OCI-LY3 (cell line): ENCODE data around the gene BRI3.
"Not testable (repeated sequence)": the region's sequence is repeated elsewhere in the genome, so short reads cannot be mapped to it uniquely, and the experiment has no call there.

Experiments used
- H2AFZ ChIP-seq: fragments of 200-600, 300-600 bp; shearing (Covaris generic); 2 replicates; pipeline ENCODE4 v1.6.0; 2014; ENCODE audit warnings: antibody characterized with exemption, low read depth, low read length
- H3K27ac ChIP-seq: fragments of 200-600, 300-600 bp; sonication (generic); 2 replicates; pipeline ENCODE4 v1.5.1; 2014; ENCODE audit warnings: mild to moderate bottlenecking, low read length, moderate library complexity, mixed read lengths
- H3K27me3 ChIP-seq: fragments of 200-600, 300-600 bp; sonication (generic); 2 replicates; pipeline ENCODE4 v1.6.1; 2014; ENCODE audit warnings: low read depth, low read length, mixed read lengths
- H3K36me3 ChIP-seq: fragments of 200-600, 300-600 bp; sonication (generic); replicated peaks from 2 replicates; pipeline ENCODE3; 2014; ENCODE audit warnings: low read depth, low read length, mixed read lengths
- H3K4me1 ChIP-seq: fragments of 300-600, 200-600 bp; sonication (generic); 2 replicates; pipeline ENCODE4 v1.6.1; 2014; ENCODE audit warnings: low read length, mixed read lengths
- H3K4me2 ChIP-seq: fragments of 200-600, 300-600 bp; sonication (generic); 2 replicates; pipeline ENCODE4 v1.6.1; 2014; ENCODE audit warnings: low read length, mixed read lengths
- H3K4me3 ChIP-seq: fragments of 300-600, 200-600 bp; sonication (generic); 2 replicates; pipeline ENCODE4 v1.5.1; 2014; ENCODE audit warnings: antibody characterized with exemption, mild to moderate bottlenecking, low read length, moderate library complexity
- H3K79me2 ChIP-seq: fragments of 300-600, 200-600 bp; shearing (Covaris generic); 2 replicates; pipeline ENCODE4 v1.6.1; 2014; ENCODE audit warnings: mild to moderate bottlenecking, low read length, mixed read lengths
- H3K9ac ChIP-seq: fragments of 300-600, 200-600 bp; shearing (Covaris generic); 2 replicates; pipeline ENCODE4 v1.6.0; 2014; ENCODE audit warnings: mild to moderate bottlenecking, low read length, moderate library complexity
- H3K9me3 ChIP-seq: fragments of 200-600, 300-600 bp; shearing (Covaris generic); 2 replicates; pipeline ENCODE4 v1.6.1; 2014; ENCODE audit warnings: low read length, mixed read lengths; ENCODE audit not compliant: insufficient read depth
- H4K20me1 ChIP-seq: fragments of 200-600, 300-600 bp; sonication (generic); 2 replicates; pipeline ENCODE4 v1.6.1; 2016; ENCODE audit warnings: low read length, mixed read lengths; ENCODE audit not compliant: insufficient read depth
- EZH2phosphoT487 ChIP-seq: fragments of 200-600 bp; shearing (Covaris generic); IDR thresholded peaks from 2 replicates; pipeline ENCODE4 v1.6.1; 2018; ENCODE audit warnings: antibody characterized with exemption, mixed run types, low read depth
- TF ChIP-seq, protein P1 (sequence below): fragments of 200-600, 300-600 bp; sonication (generic); IDR thresholded peaks from 2 replicates; pipeline ENCODE4 v1.5.1; 2014; ENCODE audit warnings: antibody characterized with exemption, low read length, low read depth

Gene BRI3

GRCh38 chr7:98314469-98314868 lies 33.0 kb downstream of the BRI3 start:
- Histone ChIP-seq H3K4me3 (no peak overlapping the region), H4K20me1 (no peaks in the 10 kb centered on the region), H3K36me3 (no peaks in the 10 kb centered on the region), H3K27ac (no peak overlapping the region), H3K79me2 (no peaks in the 10 kb centered on the region), H3K4me2 (no peak overlapping the region), H3K27me3 (no peaks in the 10 kb centered on the region), H3K9ac (no peak overlapping the region), H3K4me1 (peaks cover 12% of the 10 kb centered on the region; the same call in 1 of the 2 replicates), H3K9me3 (no peaks in the 10 kb centered on the region), H2AFZ (no peak overlapping the region)
- TF ChIP-seq, protein P1, sequence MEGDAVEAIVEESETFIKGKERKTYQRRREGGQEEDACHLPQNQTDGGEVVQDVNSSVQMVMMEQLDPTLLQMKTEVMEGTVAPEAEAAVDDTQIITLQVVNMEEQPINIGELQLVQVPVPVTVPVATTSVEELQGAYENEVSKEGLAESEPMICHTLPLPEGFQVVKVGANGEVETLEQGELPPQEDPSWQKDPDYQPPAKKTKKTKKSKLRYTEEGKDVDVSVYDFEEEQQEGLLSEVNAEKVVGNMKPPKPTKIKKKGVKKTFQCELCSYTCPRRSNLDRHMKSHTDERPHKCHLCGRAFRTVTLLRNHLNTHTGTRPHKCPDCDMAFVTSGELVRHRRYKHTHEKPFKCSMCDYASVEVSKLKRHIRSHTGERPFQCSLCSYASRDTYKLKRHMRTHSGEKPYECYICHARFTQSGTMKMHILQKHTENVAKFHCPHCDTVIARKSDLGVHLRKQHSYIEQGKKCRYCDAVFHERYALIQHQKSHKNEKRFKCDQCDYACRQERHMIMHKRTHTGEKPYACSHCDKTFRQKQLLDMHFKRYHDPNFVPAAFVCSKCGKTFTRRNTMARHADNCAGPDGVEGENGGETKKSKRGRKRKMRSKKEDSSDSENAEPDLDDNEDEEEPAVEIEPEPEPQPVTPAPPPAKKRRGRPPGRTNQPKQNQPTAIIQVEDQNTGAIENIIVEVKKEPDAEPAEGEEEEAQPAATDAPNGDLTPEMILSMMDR = no peak
- no peak for TF ChIP-seq EZH2phosphoT487

DNA sequence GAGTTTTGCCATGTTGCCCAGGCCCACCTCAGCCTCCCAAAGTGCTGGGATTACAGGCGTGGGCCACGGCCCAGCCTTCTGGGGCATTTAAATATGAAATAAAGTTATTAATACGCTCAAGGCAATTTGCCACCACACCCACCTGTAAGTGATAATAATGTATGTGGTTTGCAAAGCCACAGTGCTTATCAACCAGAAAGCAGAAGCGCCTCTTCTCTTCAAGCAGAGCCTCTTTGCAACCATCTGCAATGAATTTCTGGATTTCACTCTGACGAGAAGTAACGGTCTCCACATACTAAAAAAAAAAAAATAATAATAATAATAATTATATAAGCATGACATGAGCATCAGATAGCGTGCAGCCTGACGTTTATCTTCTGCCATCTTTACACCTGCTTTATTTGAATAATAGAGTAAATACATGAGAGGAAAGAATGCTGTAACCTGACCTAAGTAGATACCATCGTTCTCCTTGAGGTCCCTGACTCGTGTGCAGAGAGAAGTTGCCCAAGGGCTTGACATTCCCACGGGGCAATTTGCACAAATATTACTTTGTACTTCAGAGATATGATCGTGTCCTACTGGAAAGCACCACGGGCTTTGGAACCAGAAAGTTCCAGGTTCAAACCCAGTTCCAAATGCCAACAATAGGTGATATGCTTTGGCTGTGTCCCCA lies 34.0 kb downstream of the BRI3 start:
- H3K27me3 ChIP-seq = no peaks in the 10 kb centered on the region
- H3K79me2 ChIP-seq = no peaks in the 10 kb centered on the region
- H3K4me1 ChIP-seq = peaks cover 12% of the 10 kb centered on the region; the same call in 1 of the 2 replicates
- H3K4me2 ChIP-seq = no peak overlapping the region
- H3K9me3 ChIP-seq = no peaks in the 10 kb centered on the region
- H3K27ac ChIP-seq = no peak overlapping the region
- no peak overlapping the region for H3K9ac ChIP-seq
- no peaks in the 10 kb centered on the region for H4K20me1 ChIP-seq
- TF ChIP-seq, protein P1 = no peak
- no peak for TF ChIP-seq EZH2phosphoT487
- H3K36me3 ChIP-seq = no peaks in the 10 kb centered on the region
- H3K4me3 ChIP-seq = no peak overlapping the region
- no peak overlapping the region for H2AFZ ChIP-seq

GRCh38 chr7:98315994-98316527 lies 34.6 kb downstream of the BRI3 start:
- not testable (repeated sequence) for H3K9me3 ChIP-seq, H3K4me3 ChIP-seq, H3K79me2 ChIP-seq, H3K4me2 ChIP-seq, H3K27me3 ChIP-seq, H2AFZ ChIP-seq, H3K36me3 ChIP-seq, H3K27ac ChIP-seq, H3K9ac ChIP-seq, H4K20me1 ChIP-seq
- H3K4me1 ChIP-seq = peaks cover 12% of the 10 kb centered on the region; the same call in 1 of the 2 replicates

DNA sequence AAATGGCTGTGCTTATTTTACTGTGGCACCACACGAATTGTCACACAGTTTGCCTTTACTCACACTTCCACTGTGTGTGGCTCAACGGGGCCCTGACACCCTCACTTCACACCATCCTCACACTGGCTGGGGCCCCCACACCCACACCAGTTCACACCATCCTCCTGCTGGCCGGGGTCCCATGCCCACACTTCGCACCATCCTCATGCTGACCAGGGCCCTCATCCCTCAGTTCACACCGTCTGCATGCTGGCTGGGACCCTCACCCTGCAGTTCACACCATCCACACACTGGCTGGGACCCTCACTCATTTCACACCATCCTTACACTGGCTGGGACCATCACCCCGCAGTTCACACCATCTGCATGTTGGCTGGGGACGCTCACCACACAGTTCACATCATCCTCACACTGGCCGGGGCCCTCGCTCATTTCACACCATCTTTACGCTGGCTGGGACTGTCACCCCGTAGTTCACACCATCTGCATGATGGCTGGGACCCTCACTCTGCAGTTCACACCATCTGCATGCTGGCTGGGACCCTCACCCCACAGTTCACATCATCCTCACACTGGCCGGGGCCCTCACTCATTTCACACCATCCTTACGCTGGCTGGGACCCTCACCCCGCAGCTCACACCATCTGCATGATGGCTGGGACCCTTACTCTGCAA lies 36.0 kb downstream of the BRI3 start:
- no peaks in the 10 kb centered on the region for H3K36me3 ChIP-seq
- no peak overlapping the region for H3K4me2 ChIP-seq
- H4K20me1 ChIP-seq = no peaks in the 10 kb centered on the region
- H3K27ac ChIP-seq = no peak overlapping the region
- H3K9me3 ChIP-seq = no peaks in the 10 kb centered on the region
- TF ChIP-seq EZH2phosphoT487 = no peak
- TF ChIP-seq, protein P1 = no peak
- H3K9ac ChIP-seq = no peak overlapping the region
- no peaks in the 10 kb centered on the region for H3K79me2 ChIP-seq
- no peak overlapping the region for H3K4me3 ChIP-seq
- H3K4me1 ChIP-seq = peaks cover 7% of the 10 kb centered on the region; the same call in 1 of the 2 replicates
- no peak overlapping the region for H2AFZ ChIP-seq
- H3K27me3 ChIP-seq = no peaks in the 10 kb centered on the region
